Central memory CD4-positive, alpha-beta T cell (primary cell): ENCODE data around the gene GRAP.
"Not testable (repeated sequence)": the region's sequence is repeated elsewhere in the genome, so short reads cannot be mapped to it uniquely, and the experiment has no call there.

Experiments used
- DNase-seq: peaks from one replicate; pipeline ENCODE4 v3.0.0; 2022

The GRAP gene

GRCh38 chr17:19041871-19042270 is 4.9 kb downstream of the GRAP start:
- not testable (repeated sequence) for DNase-seq

GRCh38 chr17:19040350-19040749 is 6.4 kb downstream of the GRAP start:
- not testable (repeated sequence) for DNase-seq

GRCh38 chr17:19038730-19039129 is 8.0 kb downstream of the GRAP start:
- DNase-seq, result not testable (repeated sequence)

- DNase-seq, result not testable (repeated sequence)
Measured at GRCh38 chr17:19038007-19038406, 8.8 kb downstream of the GRAP start.

GRCh38 chr17:19037547-19037946 is 9.2 kb downstream of the GRAP start:
- not testable (repeated sequence) for DNase-seq

- DNase-seq, result not testable (repeated sequence)
Measured at GRCh38 chr17:19036186-19036585, 10.6 kb downstream of the GRAP start.

- not testable (repeated sequence) for DNase-seq
Measured at GRCh38 chr17:19032377-19032988, 14.3 kb downstream of the GRAP start.

- DNase-seq, result not testable (repeated sequence)
Measured at GRCh38 chr17:19031729-19032128, 15.0 kb downstream of the GRAP start.

GRCh38 chr17:19030771-19031449 is 15.8 kb downstream of the GRAP start:
- DNase-seq, result not testable (repeated sequence)

- not testable (repeated sequence) for DNase-seq
Measured at GRCh38 chr17:19029740-19030139, 17.0 kb downstream of the GRAP start.

- not testable (repeated sequence) for DNase-seq
Measured at GRCh38 chr17:19028671-19029070, 18.1 kb downstream of the GRAP start.

- DNase-seq, result peak; percentile 17
Measured at GRCh38 chr17:19024101-19025078, 22.4 kb downstream of the GRAP start.

- no peak for DNase-seq
Measured at GRCh38 chr17:19023209-19023999, 23.4 kb downstream of the GRAP start.

- no peak for DNase-seq
Measured at GRCh38 chr17:19022747-19023146, 24.0 kb downstream of the GRAP start.

- DNase-seq, result no peak
Measured at GRCh38 chr17:19022128-19022527, 24.6 kb downstream of the GRAP start.

GRCh38 chr17:19021622-19022083 is 25.1 kb downstream of the GRAP start:
- no peak for DNase-seq

- DNase-seq, result not testable (repeated sequence)
Measured at GRCh38 chr17:19021011-19021621, 25.6 kb downstream of the GRAP start.

GRCh38 chr17:19020016-19020415 is 26.7 kb downstream of the GRAP start:
- no peak for DNase-seq

GRCh38 chr17:19019041-19019941 is 27.5 kb downstream of the GRAP start:
- DNase-seq, result no peak

GRCh38 chr17:19018600-19018950 is 28.2 kb downstream of the GRAP start:
- DNase-seq, result no peak
